Measurements from ENCODE around the gene CAPN5. TPM values are rescaled to one million over a fixed set of nuclear protein-coding genes. Genes with fewer than 3 reads are reported as not detected.
A peak's percentile ranks its signal among the peaks of the same experiment; 100 is the strongest.

Gene CAPN5
- total and polyA plus RNA-seq, 4 experiments from 2014 or later = 1.4 to 2.6 (median 1.7) TPM

DNA sequence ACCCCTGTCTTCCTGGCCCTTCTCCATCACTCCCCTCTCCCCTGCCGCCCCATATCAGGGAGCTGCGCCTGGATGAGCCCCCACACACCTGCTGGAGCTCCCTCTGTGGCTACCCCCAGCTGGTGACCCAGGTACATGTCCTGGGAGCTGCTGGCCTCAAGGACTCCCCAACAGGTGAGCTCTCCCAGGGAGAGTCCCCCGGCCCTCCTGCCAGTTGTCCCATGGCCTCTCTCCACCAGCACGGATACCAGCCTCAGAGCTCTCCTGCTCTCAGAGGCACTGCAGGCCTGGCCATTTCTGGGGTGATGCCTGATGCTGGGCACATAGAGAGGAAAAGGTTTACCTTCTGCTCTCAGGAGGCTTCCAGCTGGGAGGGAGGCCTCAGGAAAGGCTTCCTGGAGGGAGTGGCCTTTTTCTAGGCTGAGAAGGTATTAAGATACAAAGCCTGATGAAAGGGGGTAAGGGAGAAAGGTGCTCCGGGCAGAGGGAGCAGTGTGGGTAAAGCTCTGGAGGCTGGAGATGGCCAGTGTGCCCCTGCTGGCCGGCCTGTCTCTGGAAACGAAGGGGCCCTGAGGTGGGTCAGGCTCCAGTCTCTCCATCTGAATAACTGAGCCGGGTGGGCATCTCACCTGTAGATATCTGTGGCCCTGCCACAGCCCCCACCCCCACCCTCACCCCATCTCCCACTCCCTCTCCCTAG, 55.3 kb downstream of the CAPN5 start:
- POLR2A ChIA-PET (ENCODE audit: partially characterized antibody) = no interaction called here
- Mint-ChIP-seq H3K9me3 (peaks cover 0 to 2% (median 0%) of the 10 kb centered on the region in 8 donors), H3K36me3 (peaks cover 0 to 1% of the 10 kb centered on the region in 2 donors), H3K27ac (no peak overlapping the region), H3K27me3 (no peaks in the 10 kb centered on the region), H3K4me1 (peaks cover 0 to 8% (median 4%) of the 10 kb centered on the region in 4 donors), H3K4me3 (no peak overlapping the region)
- CTCF ChIA-PET (ENCODE audit: partially characterized antibody) = interaction anchor here (1.5 kb wide), 1 partner anchor 65 kb away, joined by 4 read pairs; no protein-coding TSS in a partner anchor
- H3K9me3 ChIP-seq (ENCODE audit: control insufficient read depth in 1 of 2, low read length in 2 of 2) = no peaks in the 10 kb centered on the region
- intact Hi-C loops (cut with micrococcal nuclease) = no loop called here
- H3K27ac ChIP-seq (ENCODE audit: low read depth, low read length) = no peak overlapping the region
- DNase-seq = no peak
- no peaks in the 10 kb centered on the region for H3K27me3 ChIP-seq (ENCODE audit: insufficient read depth, low read length)
- H3K4me1 ChIP-seq (ENCODE audit: insufficient read depth, low read length) = peaks cover 4% of the 10 kb centered on the region
- H3K36me3 ChIP-seq (ENCODE audit: insufficient read depth, low read length) = no peaks in the 10 kb centered on the region
- no peak overlapping the region for H3K4me3 ChIP-seq (ENCODE audit: low read length in 2 of 2)

- peaks cover 0 to 1% of the 10 kb centered on the region in 2 donors for H3K36me3 Mint-ChIP-seq
- peaks cover 0 to 2% (median 0%) of the 10 kb centered on the region in 8 donors for H3K9me3 Mint-ChIP-seq
- POLR2A ChIA-PET (ENCODE audit: partially characterized antibody) = no interaction called here
- H3K36me3 ChIP-seq (ENCODE audit: insufficient read depth, low read length) = no peaks in the 10 kb centered on the region
- H3K4me1 Mint-ChIP-seq = peaks cover 3 to 12% (median 8%) of the 10 kb centered on the region in 4 donors
- DNase-seq = peak in 1 of 5 donors; percentile 18
- H3K4me3 Mint-ChIP-seq = no peak overlapping the region
- H3K9me3 ChIP-seq (ENCODE audit: control insufficient read depth in 1 of 2, low read length in 2 of 2) = no peaks in the 10 kb centered on the region
- H3K4me1 ChIP-seq (ENCODE audit: insufficient read depth, low read length) = peaks cover 11% of the 10 kb centered on the region
- H3K27ac Mint-ChIP-seq = no peak overlapping the region
- H3K27me3 ChIP-seq (ENCODE audit: insufficient read depth, low read length) = no peaks in the 10 kb centered on the region
- no peak overlapping the region for H3K27ac ChIP-seq (ENCODE audit: low read depth, low read length)
- intact Hi-C loops (cut with micrococcal nuclease) = no loop called here
- H3K4me3 ChIP-seq (ENCODE audit: low read length in 2 of 2) = no peak overlapping the region
- H3K27me3 Mint-ChIP-seq = no peaks in the 10 kb centered on the region
- CTCF ChIA-PET (ENCODE audit: partially characterized antibody) = interaction anchor here (1.5 kb wide), 1 partner anchor 64 kb away, joined by 4 read pairs; no protein-coding TSS in a partner anchor
Measured at GRCh38 chr11:77122576-77123212, 55.9 kb downstream of the CAPN5 start.

GRCh38 chr11:77123591-77123990, 56.8 kb downstream of the CAPN5 start:
- intact Hi-C loops (cut with micrococcal nuclease) = no loop called here
- Mint-ChIP-seq H3K4me3 (no peak overlapping the region), H3K36me3 (peaks cover 0 to 1% of the 10 kb centered on the region in 2 donors), H3K4me1 (peaks cover 3 to 14% (median 8%) of the 10 kb centered on the region in 4 donors), H3K27ac (peak overlapping the region in 1 of 7 donors; percentile 27), H3K27me3 (no peaks in the 10 kb centered on the region), H3K9me3 (peaks cover 0 to 2% (median 0%) of the 10 kb centered on the region in 8 donors)
- H3K27me3 ChIP-seq (ENCODE audit: insufficient read depth, low read length) = no peaks in the 10 kb centered on the region
- no peak overlapping the region for H3K27ac ChIP-seq (ENCODE audit: low read depth, low read length)
- H3K4me3 ChIP-seq (ENCODE audit: low read length in 2 of 2) = no peak overlapping the region
- DNase-seq = no peak
- ChIA-PET POLR2A (ENCODE audit: partially characterized antibody) (no interaction called here), CTCF (ENCODE audit: partially characterized antibody) (no interaction called here)
- no peaks in the 10 kb centered on the region for H3K36me3 ChIP-seq (ENCODE audit: insufficient read depth, low read length)
- H3K9me3 ChIP-seq (ENCODE audit: control insufficient read depth in 1 of 2, low read length in 2 of 2) = no peaks in the 10 kb centered on the region
- H3K4me1 ChIP-seq (ENCODE audit: insufficient read depth, low read length) = peaks cover 14% of the 10 kb centered on the region

- H3K27ac ChIP-seq (ENCODE audit: low read depth, low read length) = no peak overlapping the region
- DNase-seq = no peak
- no peak overlapping the region for H3K27ac Mint-ChIP-seq
- ChIA-PET POLR2A (ENCODE audit: partially characterized antibody) (no interaction called here), CTCF (ENCODE audit: partially characterized antibody) (no interaction called here)
- no peaks in the 10 kb centered on the region for H3K27me3 Mint-ChIP-seq
- H3K9me3 ChIP-seq (ENCODE audit: control insufficient read depth in 1 of 2, low read length in 2 of 2) = no peaks in the 10 kb centered on the region
- no peaks in the 10 kb centered on the region for H3K27me3 ChIP-seq (ENCODE audit: insufficient read depth, low read length)
- H3K36me3 Mint-ChIP-seq = peaks cover 0 to 1% of the 10 kb centered on the region in 2 donors
- peaks cover 0 to 1% (median 0%) of the 10 kb centered on the region in 8 donors for H3K9me3 Mint-ChIP-seq
- no peaks in the 10 kb centered on the region for H3K36me3 ChIP-seq (ENCODE audit: insufficient read depth, low read length)
- H3K4me1 Mint-ChIP-seq = peaks cover 3 to 17% (median 8%) of the 10 kb centered on the region in 4 donors
- no peak overlapping the region for H3K4me3 Mint-ChIP-seq
- H3K4me1 ChIP-seq (ENCODE audit: insufficient read depth, low read length) = peaks cover 14% of the 10 kb centered on the region
- H3K4me3 ChIP-seq (ENCODE audit: low read length in 2 of 2) = no peak overlapping the region
- intact Hi-C loops (cut with micrococcal nuclease) = no loop called here
Measured at GRCh38 chr11:77124041-77124440, 57.3 kb downstream of the CAPN5 start.

DNA sequence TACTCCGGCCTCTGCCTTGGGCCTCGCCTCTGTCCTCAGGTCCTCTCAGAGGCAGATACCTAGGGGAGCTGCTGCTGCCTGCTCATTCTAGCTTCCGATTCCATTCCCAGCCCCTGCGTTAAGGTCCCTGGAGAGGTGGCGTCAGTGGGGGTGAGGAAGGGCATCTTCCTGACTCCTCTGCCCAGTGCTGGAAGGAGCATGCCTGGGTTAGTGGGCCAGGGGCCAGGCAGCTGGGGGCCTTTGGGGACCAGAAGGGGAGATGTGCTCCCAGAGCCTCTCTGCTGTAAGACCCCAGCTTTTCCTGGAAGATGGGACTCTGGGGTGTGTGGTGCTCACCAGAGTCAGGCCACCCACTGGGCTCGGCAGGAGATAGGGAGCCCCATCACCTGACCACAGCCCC, 57.7 kb downstream of the CAPN5 start:
- H3K27ac Mint-ChIP-seq = no peak overlapping the region
- CTCF ChIA-PET (ENCODE audit: partially characterized antibody) = no interaction called here
- POLR2A ChIA-PET (ENCODE audit: partially characterized antibody) = no interaction called here
- Histone ChIP-seq H3K4me1 (ENCODE audit: insufficient read depth, low read length) (peaks cover 14% of the 10 kb centered on the region), H3K36me3 (ENCODE audit: insufficient read depth, low read length) (no peaks in the 10 kb centered on the region), H3K4me3 (ENCODE audit: low read length in 2 of 2) (no peak overlapping the region), H3K27me3 (ENCODE audit: insufficient read depth, low read length) (no peaks in the 10 kb centered on the region), H3K27ac (ENCODE audit: low read depth, low read length) (no peak overlapping the region), H3K9me3 (ENCODE audit: control insufficient read depth in 1 of 2, low read length in 2 of 2) (no peaks in the 10 kb centered on the region)
- intact Hi-C loops (cut with micrococcal nuclease) = no loop called here
- H3K4me1 Mint-ChIP-seq = peaks cover 3 to 17% (median 8%) of the 10 kb centered on the region in 4 donors
- peaks cover 0 to 1% of the 10 kb centered on the region in 2 donors for H3K36me3 Mint-ChIP-seq
- no peaks in the 10 kb centered on the region for H3K9me3 Mint-ChIP-seq
- H3K4me3 Mint-ChIP-seq = no peak overlapping the region
- no peak for DNase-seq
- H3K27me3 Mint-ChIP-seq = no peaks in the 10 kb centered on the region

DNA sequence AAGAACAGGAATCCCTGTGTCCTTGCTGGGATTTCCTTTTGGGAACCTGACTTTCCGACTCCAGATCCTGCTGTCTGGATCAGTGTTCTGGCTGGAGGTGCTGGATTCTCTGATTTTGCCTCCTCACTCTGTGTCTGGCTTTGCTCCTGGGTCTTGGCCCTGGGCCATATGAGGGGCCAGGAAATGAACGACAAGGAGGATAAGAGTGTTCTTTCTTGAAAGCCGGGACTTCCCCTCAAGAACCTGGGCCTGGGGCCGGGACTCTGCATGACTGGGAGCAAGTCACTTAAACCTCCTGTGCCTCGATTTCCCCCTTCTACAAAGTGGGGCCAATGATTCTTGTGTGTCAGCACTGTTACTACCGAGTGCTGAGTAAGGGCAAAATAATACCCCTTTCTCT, 58.4 kb downstream of the CAPN5 start:
- Histone ChIP-seq H3K27ac (ENCODE audit: low read depth, low read length) (no peak overlapping the region), H3K36me3 (ENCODE audit: insufficient read depth, low read length) (no peaks in the 10 kb centered on the region), H3K27me3 (ENCODE audit: insufficient read depth, low read length) (no peaks in the 10 kb centered on the region), H3K4me3 (ENCODE audit: low read length in 2 of 2) (no peak overlapping the region), H3K4me1 (ENCODE audit: insufficient read depth, low read length) (peaks cover 14% of the 10 kb centered on the region), H3K9me3 (ENCODE audit: control insufficient read depth in 1 of 2, low read length in 2 of 2) (no peaks in the 10 kb centered on the region)
- DNase-seq = no peak
- peaks cover 3 to 17% (median 8%) of the 10 kb centered on the region in 4 donors for H3K4me1 Mint-ChIP-seq
- CTCF ChIA-PET (ENCODE audit: partially characterized antibody) = no interaction called here
- POLR2A ChIA-PET (ENCODE audit: partially characterized antibody) = no interaction called here
- H3K27me3 Mint-ChIP-seq = no peaks in the 10 kb centered on the region
- H3K27ac Mint-ChIP-seq = no peak overlapping the region
- H3K36me3 Mint-ChIP-seq = peaks cover 0 to 1% of the 10 kb centered on the region in 2 donors
- intact Hi-C loops (cut with micrococcal nuclease) = no loop called here
- no peaks in the 10 kb centered on the region for H3K9me3 Mint-ChIP-seq
- no peak overlapping the region for H3K4me3 Mint-ChIP-seq

GRCh38 chr11:77125695-77126094, 58.9 kb downstream of the CAPN5 start:
- Histone ChIP-seq H3K36me3 (ENCODE audit: insufficient read depth, low read length) (no peaks in the 10 kb centered on the region), H3K9me3 (ENCODE audit: control insufficient read depth in 1 of 2, low read length in 2 of 2) (no peaks in the 10 kb centered on the region), H3K4me3 (ENCODE audit: low read length in 2 of 2) (no peak overlapping the region), H3K27me3 (ENCODE audit: insufficient read depth, low read length) (no peaks in the 10 kb centered on the region), H3K27ac (ENCODE audit: low read depth, low read length) (no peak overlapping the region), H3K4me1 (ENCODE audit: insufficient read depth, low read length) (peaks cover 14% of the 10 kb centered on the region)
- intact Hi-C loops (cut with micrococcal nuclease) = no loop called here
- peaks cover 3 to 17% (median 8%) of the 10 kb centered on the region in 4 donors for H3K4me1 Mint-ChIP-seq
- no peaks in the 10 kb centered on the region for H3K27me3 Mint-ChIP-seq
- ChIA-PET CTCF (ENCODE audit: partially characterized antibody) (interaction anchor here (1.7 to 2.8 kb wide), 5 partner anchors 9 to 70 kb away, joined by 5 to 16 read pairs (median 7); no protein-coding TSS in a partner anchor), POLR2A (ENCODE audit: partially characterized antibody) (no interaction called here)
- no peak overlapping the region for H3K4me3 Mint-ChIP-seq
- H3K36me3 Mint-ChIP-seq = peaks cover 0 to 1% of the 10 kb centered on the region in 2 donors
- H3K9me3 Mint-ChIP-seq = no peaks in the 10 kb centered on the region
- no peak overlapping the region for H3K27ac Mint-ChIP-seq
- no peak for DNase-seq
